Heart left ventricle (tissue), 13 donors: Measurements from ENCODE around the gene SCGB1C2.

ENCODE experiments used
- CTCF ChIP-seq, 12 donors: fragments of 200-600 bp; sonication (generic) in 4 of 12; IDR thresholded peaks; one replicate each; pipeline versions ENCODE4 v1.5.0 to v1.8.0; 2018 to 2022; ENCODE audit warnings: antibody characterized with exemption in 12 of 12, mild to moderate bottlenecking in 5 of 12
- POLR2A ChIP-seq, 2 donors: fragments of 450-650 bp; IDR thresholded peaks; one replicate each; pipeline ENCODE4 v1.6.1; 2017; ENCODE audit warnings: antibody characterized with exemption in 2 of 2, mild to moderate bottlenecking in 2 of 2, moderate library complexity in 2 of 2
- donor health status: ischemic (EF 13 %, LVEDD 7.1; RV severe dilation, severe dysfunction).
- donor health status: DM: no; HTN: yes; CAD: no.
- donor health status: DM: no; HTN: no; CAD: no.
- donor health status: ischemic (EF 25% LVEDD 6.9; RV normal size, moderate dysfunction).
- donor health status: ischemic (EF 25% LVEDD 5.7; RV mildly dilated, moderate dysfunction).
- donor health status: ischemic (EF 35%, LVEDD 5.7; RV mildly dilated, moderate dysfunction).
- donor health status: nonischemic (EF 11% LVEDD 7.7; RV severe dilation, severe dysfunction).
- donor health status: DM: yes; HTN: yes; CAD: no.
- donor health status: PGD.
- donor health status: ischemic (EF 29% LVEDD 5.4; RV normal size, mild dysfunction).
- donor health status: nonischemic (EF 23%, LVEDD 6.1; RV moderate dilation, normal function).

GRCh38 chr17:158379-158778, 21.0 kb downstream of the SCGB1C2 start:
- no peak for TF ChIP-seq CTCF (IDR thresholded peaks at IDR 0.05)
- no peak for TF ChIP-seq POLR2A (IDR thresholded peaks at IDR 0.05)
